Thyroid gland (tissue), 4 donors: ENCODE data around the gene TTC31.

Experiments
- CTCF ChIP-seq, 6 experiments: fragments of 200-600 bp in 3 of 6; fragments of 450-650 bp in 3 of 6; sonication (generic) in 3 of 6; IDR thresholded peaks; one replicate each; pipeline ENCODE4 v1.5.1; 2016 to 2019; ENCODE audit warnings: antibody characterized with exemption in 6 of 6, mild to moderate bottlenecking in 2 of 6, inconsistent platforms in 1 of 6, moderate library complexity in 1 of 6
- POLR2A ChIP-seq, 2 donors: fragments of 450-650 bp; IDR thresholded peaks; one replicate each; pipeline ENCODE4 v1.6.1; 2017; ENCODE audit warnings: antibody characterized with exemption in 2 of 2, mild to moderate bottlenecking in 2 of 2, moderate library complexity in 1 of 2

GRCh38 chr2:74507145-74507925, 24.5 kb downstream of the TTC31 start, which contains the start of gene PCGF1:
- TF ChIP-seq CTCF (IDR thresholded peaks at IDR 0.05) (peak in 3 of 6 experiments; percentile 11 to 35 (median 21)), POLR2A (IDR thresholded peaks at IDR 0.05) (peak in 1 of 2 donors; percentile 79)
